AG09319 (cell line): ENCODE measurements around the gene NCBP3.
A peak's percentile ranks its signal among the peaks of the same experiment; 100 is the strongest.

Experiments used
- DNase-seq: peaks from one replicate; pipeline ENCODE4 v3.0.0-alpha.2; 2010; ENCODE audit warnings: low read depth; ENCODE audit errors: extremely low read depth
- TF ChIP-seq, protein P1 (sequence below): IDR thresholded peaks from 2 replicates; pipeline ENCODE4 v1.5.1; 2011; ENCODE audit warnings: low read depth, mild to moderate bottlenecking, inconsistent platforms, low read length, moderate library complexity

Gene NCBP3

GRCh38 chr17:3892095-3892998 is 46.3 kb upstream of the NCBP3 start:
- TF ChIP-seq, protein P1, sequence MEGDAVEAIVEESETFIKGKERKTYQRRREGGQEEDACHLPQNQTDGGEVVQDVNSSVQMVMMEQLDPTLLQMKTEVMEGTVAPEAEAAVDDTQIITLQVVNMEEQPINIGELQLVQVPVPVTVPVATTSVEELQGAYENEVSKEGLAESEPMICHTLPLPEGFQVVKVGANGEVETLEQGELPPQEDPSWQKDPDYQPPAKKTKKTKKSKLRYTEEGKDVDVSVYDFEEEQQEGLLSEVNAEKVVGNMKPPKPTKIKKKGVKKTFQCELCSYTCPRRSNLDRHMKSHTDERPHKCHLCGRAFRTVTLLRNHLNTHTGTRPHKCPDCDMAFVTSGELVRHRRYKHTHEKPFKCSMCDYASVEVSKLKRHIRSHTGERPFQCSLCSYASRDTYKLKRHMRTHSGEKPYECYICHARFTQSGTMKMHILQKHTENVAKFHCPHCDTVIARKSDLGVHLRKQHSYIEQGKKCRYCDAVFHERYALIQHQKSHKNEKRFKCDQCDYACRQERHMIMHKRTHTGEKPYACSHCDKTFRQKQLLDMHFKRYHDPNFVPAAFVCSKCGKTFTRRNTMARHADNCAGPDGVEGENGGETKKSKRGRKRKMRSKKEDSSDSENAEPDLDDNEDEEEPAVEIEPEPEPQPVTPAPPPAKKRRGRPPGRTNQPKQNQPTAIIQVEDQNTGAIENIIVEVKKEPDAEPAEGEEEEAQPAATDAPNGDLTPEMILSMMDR: no peak
- no peak for DNase-seq

- no peak for DNase-seq
- TF ChIP-seq, protein P1: no peak
Observed at GRCh38 chr17:3891626-3892094, 45.6 kb upstream of the NCBP3 start.

DNA sequence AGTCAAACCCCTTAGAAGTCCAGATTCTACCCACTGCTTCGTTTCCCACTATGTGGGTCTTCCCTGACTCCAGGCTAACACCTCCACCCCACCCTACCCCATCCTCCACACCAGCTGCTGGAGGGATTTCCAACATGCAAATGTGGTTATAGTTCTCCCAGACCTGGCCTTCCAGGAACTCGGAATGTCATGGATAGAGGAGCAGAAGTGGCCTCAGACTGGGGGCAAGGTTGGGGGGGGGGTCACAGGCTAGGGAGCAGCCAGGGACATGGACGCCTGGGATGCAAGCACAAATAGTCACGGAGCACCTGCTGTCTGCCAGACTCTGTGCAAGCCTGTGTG is 44.8 kb upstream of the NCBP3 start:
- TF ChIP-seq, protein P1: no peak
- DNase-seq: no peak

DNA sequence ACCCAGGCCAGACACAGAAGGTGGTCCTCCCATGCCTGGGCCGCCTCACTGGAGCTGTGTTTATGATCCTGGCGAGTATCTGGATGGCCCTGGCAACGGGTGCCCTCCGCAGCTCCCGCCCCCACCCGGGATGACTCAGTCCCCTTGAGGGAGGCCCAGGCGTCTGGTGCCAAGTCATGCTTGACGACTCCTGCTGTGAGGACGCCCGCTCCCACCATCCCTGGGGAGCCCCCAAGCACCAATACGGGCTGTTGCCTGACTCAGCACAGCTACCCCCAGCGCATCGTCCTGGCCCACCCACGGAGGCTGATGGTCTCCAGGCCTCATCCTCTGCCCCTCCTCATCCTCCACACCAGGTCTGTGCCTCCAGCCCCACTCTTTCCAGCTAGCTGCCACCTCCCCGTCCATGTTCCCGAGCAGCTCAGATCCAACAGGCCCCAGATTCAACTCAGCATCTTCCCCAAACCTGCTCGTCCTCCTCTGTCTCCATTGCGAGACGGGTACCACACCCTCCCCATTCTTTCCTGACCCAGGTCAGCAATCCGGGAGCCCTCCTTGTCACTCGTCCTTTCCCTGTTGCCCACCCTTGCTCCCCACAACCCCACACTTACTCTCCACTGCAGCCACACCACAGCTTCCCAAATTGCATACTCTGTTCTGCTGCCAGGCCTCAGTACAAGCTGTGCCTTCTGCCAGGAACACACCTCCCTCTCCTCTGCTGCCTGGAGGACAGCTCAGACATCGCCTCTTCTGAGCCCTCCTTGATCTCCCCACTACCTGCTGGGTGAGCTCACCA is 44.2 kb upstream of the NCBP3 start:
- TF ChIP-seq, protein P1: no peak
- peak; percentile 62 for DNase-seq

DNA sequence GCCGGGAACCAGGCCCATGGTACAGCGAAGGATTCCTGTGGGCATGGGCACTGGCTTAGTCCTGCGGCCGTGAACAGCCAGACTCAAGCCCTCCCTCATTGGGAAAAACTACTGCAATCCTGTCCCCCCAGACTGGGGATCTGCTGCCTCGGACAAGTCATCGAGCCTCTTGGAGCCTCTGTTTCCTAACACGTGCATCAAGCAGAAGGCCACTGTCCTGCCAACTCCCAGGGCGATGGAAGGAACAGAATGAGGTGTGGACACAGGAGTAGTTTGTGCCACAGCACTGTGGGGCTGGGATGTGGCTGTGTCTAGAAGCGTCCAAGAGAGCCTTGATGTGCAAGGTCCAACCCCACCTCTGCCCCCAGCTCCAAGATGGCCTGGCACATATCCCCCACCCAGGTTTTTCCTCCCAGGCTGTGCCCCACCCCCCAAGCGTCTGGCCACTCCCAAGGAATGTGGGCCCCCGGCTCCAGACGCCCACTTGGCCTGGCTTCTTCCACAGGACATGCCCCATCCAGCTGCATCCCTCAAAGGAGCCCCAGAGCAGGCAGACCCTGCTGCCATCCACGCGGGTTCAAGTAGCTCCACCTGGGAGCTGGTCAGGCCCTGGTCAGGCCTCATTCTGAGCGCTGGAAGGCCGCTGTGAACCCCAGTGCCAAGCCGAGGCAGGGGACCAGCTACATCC is 43.4 kb upstream of the NCBP3 start:
- TF ChIP-seq, protein P1: no peak
- no peak for DNase-seq

DNA sequence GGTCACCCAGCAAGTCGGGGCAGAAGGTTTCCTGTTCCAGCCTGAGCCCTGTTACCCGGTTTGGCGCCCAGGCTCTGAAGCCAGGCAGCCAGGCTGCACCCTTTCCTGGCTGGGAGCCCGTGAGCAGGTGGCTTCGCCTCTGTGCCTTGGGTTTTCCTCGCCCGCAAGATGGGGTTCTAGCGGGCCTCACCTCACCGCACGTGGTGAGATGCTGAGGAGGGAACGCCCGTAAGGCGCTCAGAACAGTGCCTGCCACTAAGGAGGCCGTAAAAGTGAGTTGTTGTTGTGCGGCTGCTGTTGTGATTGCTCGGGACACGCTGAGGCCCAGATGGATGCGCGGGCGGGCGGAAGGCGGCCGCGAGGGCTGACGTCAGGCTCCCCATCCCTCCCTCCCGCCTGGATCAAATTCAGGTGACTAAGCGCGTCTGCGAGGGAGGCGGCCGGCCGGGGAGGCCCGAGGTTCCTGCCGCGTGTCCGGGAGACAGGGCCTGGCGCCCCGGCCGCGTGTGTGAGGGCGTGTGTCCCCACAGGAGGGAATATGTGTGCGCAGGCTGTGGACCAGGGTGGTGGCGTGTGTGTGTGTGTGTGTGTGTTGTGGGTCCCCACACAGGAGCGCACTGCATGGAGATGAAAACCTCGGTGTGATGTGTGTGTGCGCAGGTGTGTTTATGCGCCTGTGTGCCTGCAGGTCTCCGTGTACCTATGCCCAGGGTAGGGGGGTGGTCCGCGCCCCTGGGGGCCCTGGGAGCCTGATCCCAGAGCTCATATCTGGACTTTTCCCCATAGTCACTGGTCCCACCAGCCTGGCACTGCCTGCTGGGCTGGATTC is 42.5 kb upstream of the NCBP3 start:
- TF ChIP-seq, protein P1: no peak
- DNase-seq: peak; percentile 75
